ENCODE data around the gene ITGA3.

ITGA3 gene

DNA sequence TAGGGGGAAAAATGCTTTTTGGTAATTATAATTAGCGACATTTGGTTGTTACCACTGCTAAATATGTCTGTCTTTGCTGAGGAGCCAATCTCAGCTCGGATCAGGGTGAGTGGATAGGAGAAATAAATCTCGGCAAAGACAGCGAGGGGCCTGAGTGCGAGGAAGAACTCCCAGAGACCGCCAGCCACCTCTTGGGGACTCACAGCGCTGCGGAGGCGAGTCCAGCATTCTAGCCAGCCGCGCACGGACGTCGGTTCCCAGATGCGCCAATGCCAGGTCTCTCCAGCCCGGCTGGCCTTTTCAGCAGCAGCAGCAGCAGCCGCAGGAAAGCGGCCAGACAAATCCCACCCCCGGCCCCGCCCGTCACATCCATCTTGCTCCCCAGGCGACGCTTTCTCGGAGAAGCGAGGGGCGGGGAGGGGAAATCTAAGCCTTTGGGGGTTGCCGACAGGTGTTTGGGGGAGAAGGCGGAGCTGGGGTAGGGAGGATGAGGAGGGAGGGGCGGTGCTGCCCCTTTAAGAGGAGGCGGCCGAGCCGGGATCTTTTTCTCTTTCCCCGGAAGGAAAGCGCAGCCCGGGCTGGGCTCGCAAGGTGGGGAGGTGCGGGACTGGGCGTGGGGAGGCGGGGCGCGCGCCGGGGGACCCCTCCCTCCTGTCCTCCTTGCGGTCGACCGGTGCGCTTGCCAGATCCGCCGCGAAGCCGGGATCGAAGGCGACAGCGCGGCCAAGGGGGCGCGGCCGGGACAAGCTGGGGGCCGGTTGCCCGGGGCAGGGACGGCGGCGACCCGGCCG, at the start of gene ITGA3:
Gene ITGA3 (plus strand): TSS at position 685 of the 791 bp plus-strand sequence. CDS start 330 bp downstream, outside the sequence.
- DNase-seq = peak; percentile 79

DNA sequence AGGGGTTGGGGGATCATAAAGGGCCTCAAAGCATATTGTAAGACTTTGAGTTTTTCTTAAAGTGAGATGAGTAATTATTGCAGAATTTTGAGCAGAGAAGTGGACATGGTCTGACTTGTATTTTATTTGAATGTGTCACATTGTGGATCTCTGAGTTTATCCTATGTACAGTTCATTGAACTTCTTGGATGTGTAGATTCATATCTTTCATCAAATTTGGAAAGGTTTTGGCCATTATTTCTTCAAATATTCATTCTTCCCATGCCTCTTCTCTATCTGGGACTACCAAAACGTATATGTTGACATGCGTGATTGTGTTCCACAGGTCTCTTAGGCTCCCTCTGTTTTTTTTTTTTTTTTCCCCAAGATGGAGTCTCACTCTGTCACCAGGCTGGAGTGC, 46.6 kb upstream of the ITGA3 start:
- DNase-seq = no peak

GRCh38 chr17:50013079-50013478, 42.8 kb upstream of the ITGA3 start:
- no peak for DNase-seq

DNA sequence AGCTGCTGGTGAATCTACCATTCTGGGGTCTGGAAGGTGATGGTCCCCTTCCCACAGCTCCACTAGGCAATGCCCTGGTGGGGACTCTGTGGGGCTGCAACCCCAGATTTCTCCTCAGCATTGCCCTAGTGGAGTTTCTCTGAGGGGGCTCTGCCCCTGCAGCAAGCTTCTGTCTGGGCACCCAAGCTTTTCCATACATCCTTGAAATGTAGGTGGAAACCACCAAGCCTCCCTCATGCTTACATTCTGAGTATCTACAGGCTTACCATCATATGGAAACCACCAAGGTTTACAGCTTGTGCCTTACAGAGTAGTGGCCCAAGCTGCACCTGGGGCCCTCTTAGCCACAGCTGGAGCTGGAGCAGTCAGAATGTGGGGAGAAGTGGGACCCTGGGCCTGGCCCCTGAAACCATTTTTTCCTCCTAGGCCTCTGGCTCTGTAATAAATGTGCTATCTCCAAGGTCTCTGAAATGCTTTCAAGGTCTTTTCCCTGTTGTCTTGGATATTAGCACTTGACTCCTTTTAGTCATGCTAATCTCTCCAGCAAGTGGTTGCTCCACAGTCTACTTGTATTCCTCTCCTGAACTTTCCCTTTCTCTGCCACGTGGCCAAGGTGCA, 41.3 kb upstream of the ITGA3 start:
- peak; percentile 12 for DNase-seq

GRCh38 chr17:50015146-50015545, 40.8 kb upstream of the ITGA3 start:
- DNase-seq = no peak

DNA sequence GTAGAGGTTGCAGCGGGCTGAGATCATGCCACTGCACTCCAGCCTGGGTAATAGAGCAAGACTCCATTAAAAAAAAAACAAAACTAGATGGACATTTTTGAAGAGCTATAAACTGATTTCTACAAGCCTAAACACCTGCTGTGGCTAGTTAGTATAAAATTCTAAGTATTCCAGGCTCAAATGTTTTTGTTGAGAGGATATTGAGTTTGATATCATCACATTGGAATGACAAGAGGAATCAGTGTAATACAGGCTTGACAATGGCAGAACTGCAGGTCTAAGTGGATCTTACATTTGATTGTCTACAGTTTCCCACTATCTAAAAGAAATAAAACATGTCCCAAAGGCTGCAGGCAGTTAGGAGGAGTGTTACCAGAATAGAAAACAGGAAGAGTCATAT, 37.0 kb upstream of the ITGA3 start:
- no peak for DNase-seq

GRCh38 chr17:50020841-50021599, 34.9 kb upstream of the ITGA3 start:
- DNase-seq = peak; percentile 38

GRCh38 chr17:50021681-50022370, 34.1 kb upstream of the ITGA3 start:
- peak; percentile 33 for DNase-seq

- peak; percentile 17 for DNase-seq
Observed at GRCh38 chr17:50022463-50023130, 33.3 kb upstream of the ITGA3 start.

DNA sequence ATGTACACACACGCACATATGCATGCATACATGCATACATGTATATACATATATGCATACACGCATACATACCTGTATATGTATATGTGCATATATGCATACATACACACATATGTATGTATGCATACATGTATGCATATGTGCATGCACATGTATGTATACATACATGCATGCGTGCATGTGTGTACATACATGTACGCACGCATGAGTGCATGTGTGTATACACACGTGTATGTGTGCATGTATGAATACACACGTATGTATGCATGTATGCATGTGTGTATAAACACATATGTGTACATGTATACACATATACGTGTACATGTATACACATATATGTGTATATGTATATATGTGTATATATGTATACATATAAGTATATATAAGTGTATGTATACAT, 32.4 kb upstream of the ITGA3 start:
- no peak for DNase-seq

- DNase-seq = no peak
Observed at GRCh38 chr17:50024808-50025207, 31.1 kb upstream of the ITGA3 start.

DNA sequence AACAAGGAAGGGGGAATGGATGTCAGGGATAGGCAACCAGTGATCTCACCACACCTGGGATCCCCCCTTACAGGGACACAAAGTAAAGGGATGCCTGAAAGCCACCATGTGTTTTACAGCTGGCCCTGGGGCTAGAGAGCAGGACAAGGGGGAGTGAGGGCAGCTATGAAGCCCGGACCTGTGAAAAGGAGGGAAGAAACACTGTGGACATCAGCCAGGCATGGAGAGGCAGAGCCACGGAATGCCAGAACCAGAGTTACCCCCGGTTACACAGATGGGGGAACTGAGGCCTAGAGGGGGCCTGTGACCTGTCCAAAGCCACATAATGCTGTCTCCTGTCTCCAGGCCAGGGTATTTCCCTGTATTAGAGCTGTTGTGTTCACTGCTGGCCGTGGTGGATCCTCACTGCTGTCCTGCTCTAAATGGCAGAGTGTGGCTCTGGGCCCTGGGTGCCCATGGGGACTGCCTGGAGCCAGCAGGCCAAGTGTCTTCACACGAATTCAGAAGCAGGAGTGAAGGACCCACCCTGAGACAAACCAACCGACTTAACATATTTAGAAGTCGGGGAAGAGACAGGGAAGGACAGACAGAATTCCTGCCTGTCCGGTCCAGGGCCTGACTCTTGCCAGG, 29.7 kb upstream of the ITGA3 start:
- DNase-seq = no peak

- DNase-seq = peak; percentile 96
Observed at GRCh38 chr17:50026837-50027171, 29.1 kb upstream of the ITGA3 start.

DNA sequence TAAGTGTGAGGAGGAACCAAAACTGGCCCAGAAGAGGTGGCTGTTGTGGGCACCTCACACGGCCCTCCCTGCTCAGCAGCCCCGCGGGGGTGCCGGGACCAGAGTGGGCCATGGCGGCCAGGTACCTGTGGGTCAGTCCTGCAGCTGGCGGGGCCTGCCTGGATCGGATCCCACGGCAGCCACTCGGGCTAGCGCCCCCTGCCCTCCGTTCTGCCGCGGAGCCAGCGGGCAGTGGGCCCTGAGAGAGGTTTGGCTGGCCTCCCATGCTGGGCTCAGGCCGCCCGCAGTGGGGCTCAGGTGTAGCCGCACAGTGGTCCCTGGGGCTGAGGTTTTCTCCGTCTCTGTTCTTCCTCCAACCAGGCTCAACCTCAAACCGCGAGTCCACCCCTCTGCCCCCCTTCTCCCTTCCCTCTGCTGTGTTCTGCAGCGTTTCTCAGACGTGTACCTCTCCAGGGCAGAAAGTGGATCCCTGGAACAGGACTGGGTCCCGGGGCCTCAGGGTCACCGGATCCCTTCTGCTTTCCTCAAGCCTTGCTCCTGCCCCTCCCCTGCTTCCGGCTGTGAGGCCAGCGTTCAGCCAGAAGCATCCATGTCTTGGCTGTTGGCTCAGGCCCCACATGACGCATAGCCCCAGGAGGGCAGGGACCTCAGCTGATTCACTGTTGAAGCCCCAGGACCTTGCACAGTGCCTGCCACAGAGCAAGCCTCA, 28.6 kb upstream of the ITGA3 start:
- DNase-seq = no peak

GRCh38 chr17:50027881-50028735, 27.8 kb upstream of the ITGA3 start:
- DNase-seq = no peak

DNA sequence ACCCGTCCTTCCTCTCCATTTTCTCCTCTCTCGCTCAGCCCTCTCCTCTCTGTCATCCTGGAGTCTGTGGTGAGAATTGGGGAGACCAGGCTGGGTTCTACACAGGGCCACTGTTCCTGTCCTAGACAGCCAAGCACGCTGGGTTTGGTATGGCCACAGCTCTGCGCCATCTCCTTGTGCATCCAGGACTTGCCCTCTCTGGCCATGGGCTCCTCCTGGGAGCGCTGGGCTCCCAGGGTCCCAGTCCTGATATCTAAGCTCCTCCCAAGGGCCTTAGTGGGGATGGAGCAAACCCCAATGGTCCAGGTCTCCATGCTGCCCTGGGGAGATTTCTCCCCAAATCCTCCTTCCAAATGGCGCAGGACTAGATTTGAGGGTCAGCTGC, 27.2 kb upstream of the ITGA3 start:
- no peak for DNase-seq

DNA sequence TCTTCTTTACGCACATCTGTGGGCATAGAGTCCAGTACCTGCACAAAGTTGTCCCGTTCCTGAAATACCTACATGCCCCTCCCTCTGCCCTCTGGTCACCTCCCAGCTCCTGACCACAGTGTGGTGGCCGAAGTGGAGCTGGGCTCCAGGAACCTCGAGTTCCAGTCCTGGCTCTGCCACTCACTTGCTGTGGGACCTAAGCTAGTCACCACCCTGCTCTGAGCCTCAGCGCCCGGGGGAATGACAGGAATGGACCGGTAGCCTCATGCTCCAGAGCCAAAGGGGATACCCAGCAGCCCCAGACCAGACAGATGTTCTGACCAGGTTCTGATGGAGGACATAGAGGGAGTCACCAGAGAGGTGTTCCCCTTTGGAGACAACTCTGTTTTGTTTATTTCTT, 26.7 kb upstream of the ITGA3 start:
- no peak for DNase-seq

DNA sequence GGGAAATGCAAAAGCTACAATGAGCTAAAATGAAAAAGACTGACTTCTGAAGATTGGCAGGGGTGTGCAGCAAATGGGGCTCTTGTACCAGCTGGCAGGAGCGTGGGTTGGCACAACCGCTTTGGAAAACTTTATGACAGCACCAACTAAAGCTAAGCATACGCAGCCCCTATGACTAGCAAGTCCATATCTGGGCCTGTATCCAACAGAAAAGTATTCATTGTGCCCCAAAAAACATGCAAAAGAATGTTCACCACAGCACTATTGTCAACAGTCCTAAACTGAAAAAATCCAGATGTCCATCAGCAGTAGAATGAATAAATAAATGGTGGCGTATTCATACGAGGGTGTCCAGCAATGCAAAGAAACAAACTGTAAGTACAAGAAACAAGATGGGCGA, 22.6 kb upstream of the ITGA3 start:
- no peak for DNase-seq

DNA sequence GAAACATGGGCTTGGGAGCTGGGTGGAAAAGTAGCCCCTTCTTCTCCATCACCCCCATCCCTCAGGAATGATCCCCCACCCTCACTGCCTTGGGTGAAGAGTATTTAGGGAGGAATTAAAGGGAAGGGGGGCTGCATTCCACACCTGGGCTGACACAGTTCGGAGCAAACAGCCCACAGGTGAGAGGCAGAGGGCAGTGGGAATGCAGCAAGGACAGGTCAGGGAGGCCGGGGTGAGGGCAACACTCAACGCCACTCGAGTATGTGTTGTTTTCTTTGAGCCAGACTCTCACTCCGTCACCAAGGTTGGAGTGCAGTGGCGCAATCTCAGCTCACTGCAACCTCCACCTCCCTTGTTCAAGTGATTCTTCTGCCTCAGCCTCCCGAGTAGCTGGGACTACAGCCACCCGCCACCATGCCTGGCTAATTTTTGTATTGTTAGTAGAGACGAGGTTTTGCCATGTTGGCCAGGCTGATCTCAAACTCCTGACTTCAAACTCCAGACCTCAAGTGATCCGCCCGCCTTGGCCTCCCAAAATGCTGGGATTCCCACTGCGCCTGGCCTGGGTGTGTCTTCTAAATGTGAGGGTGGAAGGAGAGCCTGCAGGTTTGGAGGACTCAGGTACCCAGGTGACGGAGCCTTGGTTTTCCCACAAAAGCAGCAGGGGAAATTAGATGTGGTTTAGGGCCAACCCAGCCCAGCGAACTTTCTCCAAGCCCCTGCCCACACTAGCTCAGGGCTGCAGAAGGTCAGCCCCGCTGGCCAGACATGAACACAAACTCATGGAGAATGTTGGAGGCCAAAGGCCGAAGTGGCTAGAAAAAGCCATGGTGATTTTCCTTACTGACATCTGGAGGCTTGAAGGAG, 21.2 kb upstream of the ITGA3 start:
- peak; percentile 37 for DNase-seq

DNA sequence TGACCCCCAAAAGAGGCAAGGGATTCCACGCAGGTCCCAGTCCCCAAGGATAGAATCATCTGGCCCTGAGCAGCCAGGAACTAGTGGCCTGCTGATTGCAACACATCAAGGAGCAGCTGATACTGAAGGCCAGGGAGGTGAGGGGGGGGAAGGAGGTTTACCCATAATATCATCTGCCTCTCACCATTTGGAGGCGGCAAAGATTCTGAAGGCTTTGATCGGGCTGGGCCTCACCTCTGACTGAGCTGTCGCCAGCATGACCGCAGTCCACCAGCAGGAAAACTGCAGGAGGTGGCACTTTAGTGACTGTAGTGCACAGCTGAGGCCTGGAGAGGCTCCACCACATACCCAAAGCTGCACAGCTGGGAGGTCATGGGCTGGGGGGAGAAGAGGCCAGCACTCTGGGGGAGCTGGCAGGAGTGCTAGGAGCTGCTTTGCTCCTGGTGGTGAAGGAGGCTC, 20.5 kb upstream of the ITGA3 start:
- DNase-seq = peak; percentile 26
